Measurements from ENCODE around the gene ZBTB45. TPM values are rescaled to one million over a fixed set of nuclear protein-coding genes. Genes with fewer than 3 reads are reported as not detected.

Gene ZBTB45
- total and polyA plus RNA-seq, 9 of the 15 experiments (the other 6 are each of a cell fraction or from before 2014, with no cell fraction given): 0.08 to 16.1 (median 1.8) TPM

DNA sequence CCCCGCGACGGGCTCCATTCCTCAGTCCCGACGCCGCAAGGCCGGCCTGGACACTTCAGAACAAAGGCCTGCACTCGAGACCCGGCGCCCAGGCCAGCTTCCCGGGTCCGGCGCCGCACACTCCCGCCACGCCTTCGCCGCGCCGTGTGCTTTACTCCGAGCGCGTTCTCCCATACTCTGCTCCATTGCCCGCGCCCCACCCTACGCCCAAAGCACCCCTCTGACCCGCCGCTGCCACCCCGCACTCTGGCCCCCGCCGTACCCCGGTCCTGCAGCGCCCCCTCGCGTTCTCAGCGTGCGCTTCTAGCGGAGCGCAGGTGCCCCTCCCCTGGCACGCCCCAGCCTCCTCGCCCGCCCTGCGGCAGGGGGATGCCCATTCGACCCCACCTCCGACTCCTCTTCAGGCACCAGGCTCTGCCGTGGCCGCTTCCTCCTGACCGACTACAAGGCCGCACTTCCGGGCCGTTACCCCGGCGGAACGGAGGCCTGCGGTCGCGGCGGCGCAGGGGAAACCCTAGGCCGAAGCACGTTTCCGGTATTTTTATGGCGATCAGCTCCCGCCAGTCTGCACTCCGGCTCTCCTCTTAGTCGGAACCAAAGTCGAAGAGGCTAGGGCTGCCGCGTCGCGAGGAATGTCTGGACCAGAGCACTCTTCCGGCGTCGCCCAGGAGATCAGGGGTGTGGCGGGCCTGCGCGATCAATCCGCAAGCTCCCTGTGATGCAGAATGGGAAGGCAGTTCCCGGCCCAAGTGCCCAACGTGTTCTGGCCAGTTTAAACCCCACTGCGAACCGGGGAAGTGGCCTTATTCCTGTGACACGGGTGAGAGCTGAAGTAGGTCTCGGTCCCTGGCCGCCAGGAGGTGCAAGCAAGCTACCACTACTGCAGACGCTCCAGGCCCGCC, at the start of gene ZBTB45 (continued):
- TF ChIP-seq ZNF551 (CRISPR knock-in tag; IDR thresholded peaks at IDR 0.05) (no peak), SRF (CRISPR knock-in tag; IDR thresholded peaks at IDR 0.05) (peak in 1 of 2 experiments; percentile 75; a peak in 1 of 4 replicates), ZNF586 (CRISPR knock-in tag; conservative IDR thresholded peaks at IDR 0.05) (no peak), CEBPB (tag; IDR thresholded peaks at IDR 0.05) (no peak), EP400 (IDR thresholded peaks at IDR 0.05) (peak; percentile 96), HLTF (IDR thresholded peaks at IDR 0.05) (peak; percentile 84), POLR2AphosphoS2 (IDR thresholded peaks at IDR 0.05; ENCODE audit: low read length) (no peak; the same call in 1 of the 2 replicates), U2AF1 (optimal IDR thresholded peaks at IDR 0.05; ENCODE audit: low read depth, low read length) (no peak), ZFP30 (CRISPR knock-in tag; IDR thresholded peaks at IDR 0.05; ENCODE audit: borderline replicate concordance) (no peak), TFAM (CRISPR knock-in tag; conservative IDR thresholded peaks at IDR 0.05) (no peak), ZNF655 (CRISPR knock-in tag; IDR thresholded peaks at IDR 0.05) (no peak), TBP (optimal IDR thresholded peaks at IDR 0.05; ENCODE audit: low read depth, low read length) (peak; percentile 95), ZNF507 (tag; conservative IDR thresholded peaks at IDR 0.05) (no peak), MEIS2 (IDR thresholded peaks at IDR 0.05; ENCODE audit: partially characterized antibody) (no peak), KDM4B (IDR thresholded peaks at IDR 0.05; ENCODE audit: borderline replicate concordance in 2 of 2, low read depth in 1 of 2) (peak in 1 of 2 experiments; percentile 99; a peak in 2 of 4 replicates), CHCHD3 (CRISPR knock-in tag; IDR thresholded peaks at IDR 0.05) (no peak)
- TF ChIP-seq, protein P1, sequence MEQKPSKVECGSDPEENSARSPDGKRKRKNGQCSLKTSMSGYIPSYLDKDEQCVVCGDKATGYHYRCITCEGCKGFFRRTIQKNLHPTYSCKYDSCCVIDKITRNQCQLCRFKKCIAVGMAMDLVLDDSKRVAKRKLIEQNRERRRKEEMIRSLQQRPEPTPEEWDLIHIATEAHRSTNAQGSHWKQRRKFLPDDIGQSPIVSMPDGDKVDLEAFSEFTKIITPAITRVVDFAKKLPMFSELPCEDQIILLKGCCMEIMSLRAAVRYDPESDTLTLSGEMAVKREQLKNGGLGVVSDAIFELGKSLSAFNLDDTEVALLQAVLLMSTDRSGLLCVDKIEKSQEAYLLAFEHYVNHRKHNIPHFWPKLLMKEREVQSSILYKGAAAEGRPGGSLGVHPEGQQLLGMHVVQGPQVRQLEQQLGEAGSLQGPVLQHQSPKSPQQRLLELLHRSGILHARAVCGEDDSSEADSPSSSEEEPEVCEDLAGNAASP (IDR thresholded peaks at IDR 0.05): no peak
- TF ChIP-seq, protein P2, sequence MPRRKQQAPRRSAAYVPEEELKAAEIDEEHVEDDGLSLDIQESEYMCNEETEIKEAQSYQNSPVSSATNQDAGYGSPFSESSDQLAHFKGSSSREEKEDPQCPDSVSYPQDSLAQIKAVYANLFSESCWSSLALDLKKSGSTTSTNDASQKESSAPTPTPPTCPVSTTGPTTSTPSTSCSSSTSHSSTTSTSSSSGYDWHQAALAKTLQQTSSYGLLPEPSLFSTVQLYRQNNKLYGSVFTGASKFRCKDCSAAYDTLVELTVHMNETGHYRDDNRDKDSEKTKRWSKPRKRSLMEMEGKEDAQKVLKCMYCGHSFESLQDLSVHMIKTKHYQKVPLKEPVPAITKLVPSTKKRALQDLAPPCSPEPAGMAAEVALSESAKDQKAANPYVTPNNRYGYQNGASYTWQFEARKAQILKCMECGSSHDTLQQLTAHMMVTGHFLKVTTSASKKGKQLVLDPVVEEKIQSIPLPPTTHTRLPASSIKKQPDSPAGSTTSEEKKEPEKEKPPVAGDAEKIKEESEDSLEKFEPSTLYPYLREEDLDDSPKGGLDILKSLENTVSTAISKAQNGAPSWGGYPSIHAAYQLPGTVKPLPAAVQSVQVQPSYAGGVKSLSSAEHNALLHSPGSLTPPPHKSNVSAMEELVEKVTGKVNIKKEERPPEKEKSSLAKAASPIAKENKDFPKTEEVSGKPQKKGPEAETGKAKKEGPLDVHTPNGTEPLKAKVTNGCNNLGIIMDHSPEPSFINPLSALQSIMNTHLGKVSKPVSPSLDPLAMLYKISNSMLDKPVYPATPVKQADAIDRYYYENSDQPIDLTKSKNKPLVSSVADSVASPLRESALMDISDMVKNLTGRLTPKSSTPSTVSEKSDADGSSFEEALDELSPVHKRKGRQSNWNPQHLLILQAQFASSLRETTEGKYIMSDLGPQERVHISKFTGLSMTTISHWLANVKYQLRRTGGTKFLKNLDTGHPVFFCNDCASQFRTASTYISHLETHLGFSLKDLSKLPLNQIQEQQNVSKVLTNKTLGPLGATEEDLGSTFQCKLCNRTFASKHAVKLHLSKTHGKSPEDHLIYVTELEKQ (CRISPR knock-in tag; IDR thresholded peaks at IDR 0.05): no peak
- TF ChIP-seq, protein P3, sequence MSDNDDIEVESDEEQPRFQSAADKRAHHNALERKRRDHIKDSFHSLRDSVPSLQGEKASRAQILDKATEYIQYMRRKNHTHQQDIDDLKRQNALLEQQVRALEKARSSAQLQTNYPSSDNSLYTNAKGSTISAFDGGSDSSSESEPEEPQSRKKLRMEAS (CRISPR knock-in tag; IDR thresholded peaks at IDR 0.05): peak; percentile 88
- TF ChIP-seq, protein P4, sequence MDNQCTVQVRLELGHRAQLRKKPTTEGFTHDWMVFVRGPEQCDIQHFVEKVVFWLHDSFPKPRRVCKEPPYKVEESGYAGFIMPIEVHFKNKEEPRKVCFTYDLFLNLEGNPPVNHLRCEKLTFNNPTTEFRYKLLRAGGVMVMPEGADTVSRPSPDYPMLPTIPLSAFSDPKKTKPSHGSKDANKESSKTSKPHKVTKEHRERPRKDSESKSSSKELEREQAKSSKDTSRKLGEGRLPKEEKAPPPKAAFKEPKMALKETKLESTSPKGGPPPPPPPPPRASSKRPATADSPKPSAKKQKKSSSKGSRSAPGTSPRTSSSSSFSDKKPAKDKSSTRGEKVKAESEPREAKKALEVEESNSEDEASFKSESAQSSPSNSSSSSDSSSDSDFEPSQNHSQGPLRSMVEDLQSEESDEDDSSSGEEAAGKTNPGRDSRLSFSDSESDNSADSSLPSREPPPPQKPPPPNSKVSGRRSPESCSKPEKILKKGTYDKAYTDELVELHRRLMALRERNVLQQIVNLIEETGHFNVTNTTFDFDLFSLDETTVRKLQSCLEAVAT (IDR thresholded peaks at IDR 0.05): peak; percentile 70 to 86; a peak in 3 of 4 replicates

Data from K562 (cell line).